HL-60/S4 (cell line): ENCODE measurements around the gene RIN3.
"Not testable (repeated sequence)": the region's sequence is repeated elsewhere in the genome, so short reads cannot be mapped to it uniquely, and the experiment has no call there.

Source experiments
- in situ Hi-C: fragments of 300-500 bp; cut with MboI; formaldehyde crosslinking; loops from 2 replicates; pipeline ENCODE4 v1.14.3; 2022; ENCODE audit warnings: low sequenced_read_pairs

The RIN3 gene

GRCh38 chr14:92702441-92702918 is 188.9 kb downstream of the RIN3 start:
- in situ Hi-C loops: no loop called here

DNA sequence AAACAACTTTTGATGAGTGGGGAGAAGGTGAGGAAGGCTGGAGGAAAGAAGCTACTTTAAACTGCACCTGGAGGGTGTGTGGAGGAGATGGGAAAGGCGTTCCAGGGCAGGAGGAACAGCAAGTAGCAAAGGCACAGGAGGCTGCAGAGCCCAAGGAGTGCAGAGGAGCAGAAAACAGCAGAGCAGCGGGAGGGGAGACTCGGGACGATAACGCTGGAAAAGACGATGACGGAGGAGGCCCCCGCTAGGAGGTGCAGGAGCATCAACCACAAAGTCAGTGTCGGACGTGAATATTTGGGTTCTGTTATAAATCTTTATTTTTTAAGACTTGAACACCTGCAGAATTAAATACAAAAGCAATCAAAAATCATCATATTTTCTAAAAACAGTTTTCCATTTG is 189.9 kb downstream of the RIN3 start:
- in situ Hi-C loops: no loop called here

- in situ Hi-C loops: no loop called here
These were observed 190.6 kb downstream of the RIN3 start for GRCh38 chr14:92704036-92704804.

GRCh38 chr14:92704821-92705220 is 191.2 kb downstream of the RIN3 start:
- in situ Hi-C loops: no loop called here

DNA sequence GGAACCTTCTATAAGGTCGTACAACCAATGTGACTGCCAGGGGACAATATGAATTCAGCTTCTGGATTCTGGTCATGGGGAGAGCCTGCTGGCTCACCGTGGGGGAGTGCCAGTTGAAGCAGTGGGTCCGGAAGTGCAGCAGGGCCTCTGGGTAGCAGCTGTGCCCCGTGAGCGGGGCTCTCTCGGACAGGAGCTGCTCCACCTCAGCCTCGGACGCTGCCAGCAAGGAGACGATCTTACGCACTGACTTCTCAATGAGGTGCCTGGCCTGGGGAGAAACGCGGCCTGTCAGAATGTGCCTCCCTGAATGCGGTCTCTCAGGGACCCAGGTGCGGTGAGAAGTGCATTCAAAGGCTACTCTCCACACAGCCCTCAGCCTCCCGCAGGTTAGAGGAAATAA is 192.8 kb downstream of the RIN3 start:
- in situ Hi-C loops: no loop called here

- in situ Hi-C loops: no loop called here
These were observed 195.9 kb downstream of the RIN3 start for GRCh38 chr14:92709340-92710000.

DNA sequence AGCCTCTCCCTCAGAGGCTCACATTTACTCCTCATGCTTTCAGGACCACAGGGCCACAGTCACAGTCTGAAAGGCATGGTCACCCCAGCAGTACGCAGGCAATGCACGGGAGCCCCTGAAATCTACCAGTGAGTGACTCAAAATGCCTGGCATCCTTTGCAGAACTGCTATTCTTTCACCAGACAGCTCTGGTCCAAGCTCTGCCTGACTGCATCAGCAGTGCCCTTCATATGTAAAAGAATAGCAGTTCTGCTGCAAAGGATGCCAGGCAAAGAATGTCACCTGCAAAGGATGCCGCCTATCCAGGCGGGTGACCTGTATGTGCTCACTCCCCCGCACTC is 196.4 kb downstream of the RIN3 start:
- in situ Hi-C loops: no loop called here

DNA sequence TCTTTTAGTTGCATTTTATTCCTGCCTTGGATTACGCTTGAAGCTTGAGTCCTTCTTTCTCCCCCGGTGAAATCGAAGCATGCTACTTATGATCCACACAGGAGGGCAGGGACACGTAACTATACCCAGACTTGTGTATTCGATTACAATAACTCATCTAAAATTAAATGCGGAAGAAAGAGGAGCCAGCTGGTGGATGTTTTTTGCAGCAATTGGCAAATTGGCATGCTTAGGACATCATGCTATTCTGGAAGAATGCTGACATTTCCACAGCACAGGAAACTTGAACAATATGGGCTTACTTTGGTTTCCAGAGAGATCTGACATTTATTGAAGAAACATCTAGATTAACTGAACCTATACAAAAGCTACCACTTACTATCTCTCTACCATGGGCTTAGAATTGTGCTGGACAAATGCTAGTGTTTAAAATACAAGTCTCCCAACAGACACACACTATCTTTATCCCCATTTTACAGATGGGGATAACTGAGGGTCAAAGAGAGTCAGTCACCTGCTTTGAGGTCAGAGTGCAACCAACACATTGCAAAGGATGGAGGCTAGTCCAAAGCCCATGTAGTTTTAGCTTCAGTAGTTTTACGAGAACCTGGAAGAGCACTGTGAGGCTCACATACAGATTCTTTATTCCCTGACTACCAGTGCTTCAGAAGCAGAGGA is 198.5 kb downstream of the RIN3 start:
- in situ Hi-C loops: no loop called here

DNA sequence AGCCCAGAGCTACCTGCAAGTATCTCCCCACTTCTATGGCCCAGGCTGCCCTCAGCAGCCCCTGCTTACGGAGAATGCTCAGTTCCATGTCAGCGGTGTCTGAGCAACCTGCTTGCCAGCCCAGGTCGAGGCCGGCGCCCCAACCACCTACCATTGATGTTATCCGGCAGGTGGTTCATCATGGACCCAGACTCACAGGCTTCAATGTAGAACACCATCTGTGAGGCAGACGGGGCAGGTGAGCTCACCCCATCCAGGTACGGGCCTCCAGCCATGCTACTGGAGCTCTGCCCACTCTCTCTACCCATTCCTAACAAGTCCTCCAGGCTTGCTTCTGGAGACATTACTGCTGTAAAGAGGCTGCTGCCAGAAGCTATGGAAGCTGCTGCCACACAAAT is 199.1 kb downstream of the RIN3 start:
- in situ Hi-C loops: no loop called here

- in situ Hi-C loops: not testable (repeated sequence)
These were observed 201.2 kb downstream of the RIN3 start for GRCh38 chr14:92714739-92715307.

DNA sequence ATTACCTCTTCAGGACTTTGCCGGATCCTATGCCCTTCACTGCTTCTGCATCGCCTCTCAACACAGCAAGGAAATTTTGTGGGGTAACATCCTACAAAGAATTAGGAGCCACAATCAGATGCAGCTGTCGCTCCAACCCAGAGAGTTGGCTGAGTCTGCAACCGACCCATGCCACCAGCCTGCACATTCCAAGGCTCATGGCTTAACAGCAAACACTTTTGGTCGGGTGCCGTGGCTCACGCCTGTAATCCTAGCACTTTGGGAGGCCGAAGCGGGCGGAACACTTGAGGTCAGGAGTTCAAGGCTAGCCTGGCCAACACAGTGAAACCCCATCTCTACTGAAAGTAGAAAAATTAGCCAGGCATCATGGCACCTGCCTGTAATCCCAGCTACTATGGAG is 202.6 kb downstream of the RIN3 start:
- in situ Hi-C loops: no loop called here

- in situ Hi-C loops: no loop called here
These were observed 204.0 kb downstream of the RIN3 start for GRCh38 chr14:92717571-92718042.

- in situ Hi-C loops: no loop called here
These were observed 205.1 kb downstream of the RIN3 start for GRCh38 chr14:92718664-92719063.

DNA sequence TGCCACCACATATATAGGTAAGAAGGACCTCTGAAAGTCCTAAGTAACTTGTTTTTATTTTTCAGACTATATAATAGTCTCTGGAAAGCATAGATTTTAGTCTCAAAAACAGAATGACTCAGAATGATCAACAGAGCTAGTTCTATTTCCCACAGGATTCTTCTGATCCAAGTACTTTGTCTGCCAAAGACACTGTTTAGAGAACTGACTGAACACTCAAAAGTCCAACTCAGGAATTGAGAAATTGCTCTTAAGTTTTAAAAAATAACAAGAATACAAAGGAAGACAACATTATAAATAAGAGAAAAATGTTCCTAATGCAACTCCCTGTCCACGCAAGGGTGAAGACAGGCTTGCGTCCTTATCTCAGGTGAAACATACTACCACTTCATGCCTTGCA is 205.8 kb downstream of the RIN3 start:
- in situ Hi-C loops: no loop called here

GRCh38 chr14:92719890-92720323 is 206.3 kb downstream of the RIN3 start:
- in situ Hi-C loops: no loop called here

DNA sequence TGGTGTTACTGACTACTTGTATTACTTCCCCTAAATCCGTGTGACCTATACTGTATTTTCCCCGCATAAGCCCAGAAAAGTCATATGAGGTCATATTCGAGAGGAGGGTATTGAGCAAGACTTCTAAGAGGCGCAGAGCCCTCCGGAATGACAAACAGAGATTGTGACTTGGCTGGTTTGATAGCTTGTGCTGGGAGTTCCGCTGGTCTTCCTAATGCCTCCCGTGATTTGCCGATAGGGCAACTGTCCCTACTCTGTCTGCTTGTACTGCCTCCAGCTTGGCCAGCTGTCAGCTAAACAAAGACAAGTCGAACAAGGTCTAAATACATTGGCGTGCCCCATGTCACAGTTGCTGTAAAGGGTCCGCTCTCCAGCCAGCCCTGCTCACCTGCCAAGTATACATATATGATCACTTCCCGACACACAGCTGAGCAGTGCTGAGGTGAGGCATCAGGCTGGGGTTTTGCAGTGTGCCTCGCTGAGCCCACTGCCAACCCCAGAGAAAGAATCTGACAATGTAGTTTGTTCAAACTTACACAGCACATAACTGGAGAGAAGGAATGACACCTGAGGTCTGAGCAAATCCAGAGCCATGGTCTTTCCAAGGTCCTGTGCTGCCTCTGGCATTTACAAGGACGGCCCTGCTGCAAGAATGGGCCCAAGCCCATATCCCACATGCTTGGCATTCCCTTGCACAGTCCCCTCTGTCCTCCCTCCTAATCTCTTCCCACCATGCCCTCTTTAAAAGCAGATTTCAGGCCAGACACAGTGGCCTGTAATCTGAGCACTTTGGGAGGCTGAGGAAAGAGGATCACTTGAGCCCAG is 211.1 kb downstream of the RIN3 start:
- in situ Hi-C loops: no loop called here

DNA sequence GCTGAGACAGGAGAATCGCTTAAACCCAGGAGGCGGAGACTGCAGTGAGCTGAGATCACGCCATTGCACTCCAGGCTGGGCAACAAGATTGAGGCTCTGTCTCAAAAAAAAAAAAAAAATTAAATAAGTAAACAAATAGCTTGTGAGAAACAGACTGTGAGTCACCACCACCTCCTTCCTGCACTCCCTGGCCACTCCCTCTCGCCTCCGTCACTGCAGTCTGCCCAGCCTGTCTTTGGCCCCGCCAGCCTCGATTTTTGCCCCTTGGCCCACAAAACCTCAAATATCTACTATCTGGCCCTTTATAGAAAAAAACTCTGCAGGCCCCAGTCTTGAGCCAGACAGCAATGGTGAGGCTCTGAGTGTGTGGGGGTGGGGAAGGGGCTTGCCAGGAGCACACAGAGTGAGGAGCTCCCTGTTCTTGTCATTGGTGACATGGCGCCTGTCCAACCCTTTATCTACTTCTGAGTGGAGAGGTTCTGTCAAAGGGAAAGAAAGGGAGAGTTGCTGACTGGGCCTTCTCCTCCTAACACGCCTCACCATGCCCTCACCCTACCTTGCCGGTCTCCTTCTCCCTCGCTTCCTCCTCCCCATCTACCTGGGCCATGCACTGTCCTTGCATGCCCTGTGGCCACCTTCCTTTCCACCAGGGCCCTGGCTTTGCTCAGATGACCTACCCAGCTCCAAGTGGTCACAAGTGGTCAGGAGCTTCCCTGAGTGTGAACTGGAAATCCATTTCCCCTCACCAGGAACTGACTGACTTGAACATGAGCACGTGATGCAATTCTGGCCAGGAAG is 212.8 kb downstream of the RIN3 start:
- in situ Hi-C loops: no loop called here

- in situ Hi-C loops: no loop called here
These were observed 213.3 kb downstream of the RIN3 start for GRCh38 chr14:92726933-92727262.

DNA sequence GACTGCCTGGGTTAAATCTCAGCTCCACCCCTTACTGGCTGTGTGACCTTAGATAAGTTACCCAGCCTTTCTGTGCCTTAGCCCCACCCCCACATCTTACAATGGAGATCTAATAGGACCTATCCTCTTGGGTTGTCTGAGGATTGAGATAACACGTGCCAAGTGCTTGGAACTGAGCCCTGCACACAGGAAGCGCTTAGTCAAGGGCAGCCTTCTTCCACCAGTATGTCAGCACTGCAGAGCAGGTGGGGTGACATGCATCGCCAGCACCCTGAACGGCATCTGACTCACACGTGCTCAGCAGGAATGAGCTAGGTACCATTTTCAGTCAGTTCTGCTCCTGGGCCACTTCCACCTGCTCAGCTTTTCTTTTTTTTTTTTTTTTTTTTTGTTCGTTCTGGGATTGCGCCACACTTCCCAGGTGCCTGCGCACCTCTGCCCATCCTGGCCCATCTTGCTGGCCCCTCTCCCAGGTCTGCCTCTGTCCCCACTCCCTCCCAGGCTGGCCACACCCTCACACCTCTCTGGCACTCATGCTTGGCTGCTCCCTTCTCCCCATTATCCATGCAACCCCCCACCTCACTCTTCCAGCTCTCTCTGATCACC is 215.3 kb downstream of the RIN3 start:
- in situ Hi-C loops: no loop called here
